HG03280 (cell line): Measurements from ENCODE around the gene NKIRAS1.
"Not testable (repeated sequence)": the region's sequence is repeated elsewhere in the genome, so short reads cannot be mapped to it uniquely, and the experiment has no call there.

Experiments
- ATAC-seq: cut with Tn5 transposase; IDR thresholded peaks from one replicate; pipeline ENCODE4 v1.9.1; 2021; ENCODE audit warnings: mild to moderate bottlenecking, moderate library complexity; ENCODE audit not compliant: unreplicated experiment

NKIRAS1 gene

DNA sequence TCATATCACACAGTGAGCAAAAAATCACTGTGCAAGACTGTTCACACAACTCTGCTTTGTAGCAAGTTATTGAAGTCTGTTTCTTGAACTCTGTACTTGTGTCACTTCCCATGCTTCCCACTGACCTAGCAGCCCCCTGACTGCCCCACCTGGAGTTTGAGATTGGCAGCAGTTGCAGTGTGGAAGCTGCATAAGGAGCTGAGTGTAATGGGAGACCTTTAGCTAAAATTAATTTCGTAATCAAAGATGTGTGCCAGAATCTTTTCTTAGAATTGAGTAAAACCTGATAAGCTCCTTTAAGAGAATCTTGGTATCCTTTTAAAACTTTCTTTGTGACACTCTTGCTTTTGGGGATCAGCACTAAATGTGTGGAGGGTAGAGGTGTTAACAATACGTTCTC, 42.8 kb downstream of the NKIRAS1 start:
- ATAC-seq, result no peak

DNA sequence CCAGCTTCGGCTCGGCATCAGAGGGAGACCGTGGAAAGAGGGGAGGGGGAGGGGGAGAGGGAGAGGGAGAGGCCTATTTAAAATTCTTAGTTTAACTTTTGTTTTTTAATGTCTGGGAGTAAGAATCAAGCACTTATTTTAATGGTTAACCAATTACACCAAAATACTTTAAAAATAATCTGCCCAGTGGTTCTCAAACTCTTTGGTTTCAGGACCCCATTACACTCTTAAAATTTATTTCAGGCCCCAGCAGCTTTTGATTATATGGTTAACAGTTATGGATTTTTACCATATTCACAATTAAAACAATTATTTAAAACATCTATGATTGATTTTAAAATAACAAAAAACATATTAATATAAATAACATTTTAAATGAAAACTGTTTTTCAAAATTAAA, 44.5 kb downstream of the NKIRAS1 start:
- ATAC-seq, result no peak

DNA sequence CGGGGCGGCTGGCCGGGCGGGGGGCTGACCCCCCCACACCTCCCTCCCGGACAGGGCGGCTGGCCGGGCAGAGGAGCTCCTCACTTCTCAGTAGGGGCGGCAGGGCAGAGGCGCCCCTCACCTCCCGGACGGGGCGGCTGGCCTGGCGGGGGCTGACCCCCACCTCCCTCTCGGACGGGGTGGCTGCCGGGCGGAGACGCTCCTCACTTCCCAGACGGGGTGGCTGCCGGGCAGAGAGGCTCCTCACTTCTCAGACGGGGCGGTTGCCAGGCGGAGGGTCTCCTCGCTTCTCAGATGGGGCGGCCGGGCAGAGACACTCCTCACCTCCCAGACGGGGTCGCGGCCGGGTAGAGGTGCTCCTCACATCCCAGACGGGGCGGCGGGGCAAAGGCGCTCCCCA, 45.4 kb downstream of the NKIRAS1 start:
- ATAC-seq, result not testable (repeated sequence)

DNA sequence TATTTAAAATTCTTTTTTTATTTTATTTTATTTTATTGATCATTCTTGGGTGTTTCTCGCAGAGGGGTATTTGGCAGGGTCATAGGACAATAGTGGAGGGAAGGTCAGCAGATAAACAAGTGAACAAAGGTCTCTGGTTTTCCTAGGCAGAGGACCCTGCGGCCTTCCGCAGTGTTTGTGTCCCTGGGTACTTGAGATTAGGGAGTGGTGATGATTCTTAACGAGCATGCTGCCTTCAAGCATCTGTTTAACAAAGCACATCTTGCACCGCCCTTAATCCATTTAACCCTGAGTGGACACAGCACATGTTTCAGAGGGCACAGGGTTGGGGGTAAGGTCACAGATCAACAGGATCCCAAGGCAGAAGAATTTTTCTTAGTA, 46.1 kb downstream of the NKIRAS1 start:
- ATAC-seq, result not testable (repeated sequence)

DNA sequence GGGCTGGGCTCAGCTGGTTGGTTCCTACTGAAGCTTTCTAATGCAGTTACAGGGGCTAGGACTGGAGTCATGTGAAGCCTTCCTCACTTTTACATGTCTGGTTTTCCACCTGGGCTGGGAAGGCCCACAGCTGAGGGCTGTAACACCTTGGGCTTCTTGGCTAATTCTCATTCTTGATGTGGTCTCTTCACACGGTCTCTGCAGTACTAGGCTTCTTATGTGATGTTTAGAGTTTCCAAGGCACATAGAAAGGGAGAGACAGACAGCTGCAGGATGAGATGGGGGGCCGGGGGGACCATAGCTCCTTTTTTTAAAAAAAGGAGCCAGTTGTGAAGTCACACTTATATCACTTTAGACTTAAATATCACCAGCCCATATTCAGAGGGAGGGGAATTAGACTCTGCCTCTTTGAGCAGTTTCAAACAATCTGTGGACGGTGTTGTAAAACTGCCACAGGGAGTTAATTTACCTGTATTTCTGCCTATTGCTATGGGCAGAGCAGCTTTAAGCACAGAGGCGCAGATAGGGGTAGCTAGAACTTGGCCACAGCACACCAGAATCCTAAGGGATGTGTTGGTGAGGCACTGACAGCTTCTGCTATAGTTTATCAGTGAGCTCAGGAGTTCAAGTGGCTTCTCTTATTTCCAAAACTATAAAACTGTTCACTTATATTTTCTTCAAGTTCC, 46.7 kb downstream of the NKIRAS1 start:
- no peak for ATAC-seq

DNA sequence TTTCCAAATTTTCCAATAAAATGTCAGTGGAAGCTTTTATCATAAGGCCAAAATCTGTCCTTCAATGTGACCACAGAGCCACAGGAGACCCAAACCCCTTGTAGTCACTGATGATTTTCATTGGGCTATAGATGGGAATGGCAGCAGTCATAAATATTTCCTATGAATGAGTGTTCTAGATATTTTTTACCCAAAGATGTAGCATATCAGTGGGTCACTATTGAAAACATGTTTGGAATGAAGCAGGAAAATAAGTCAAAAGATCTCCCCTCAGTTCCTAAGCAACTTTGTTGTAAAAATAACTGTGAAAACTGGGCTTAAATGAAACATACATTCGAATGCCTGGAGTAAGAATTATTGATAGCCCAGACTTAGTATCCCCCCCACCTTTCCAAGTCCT, 49.0 kb downstream of the NKIRAS1 start:
- ATAC-seq, result no peak

DNA sequence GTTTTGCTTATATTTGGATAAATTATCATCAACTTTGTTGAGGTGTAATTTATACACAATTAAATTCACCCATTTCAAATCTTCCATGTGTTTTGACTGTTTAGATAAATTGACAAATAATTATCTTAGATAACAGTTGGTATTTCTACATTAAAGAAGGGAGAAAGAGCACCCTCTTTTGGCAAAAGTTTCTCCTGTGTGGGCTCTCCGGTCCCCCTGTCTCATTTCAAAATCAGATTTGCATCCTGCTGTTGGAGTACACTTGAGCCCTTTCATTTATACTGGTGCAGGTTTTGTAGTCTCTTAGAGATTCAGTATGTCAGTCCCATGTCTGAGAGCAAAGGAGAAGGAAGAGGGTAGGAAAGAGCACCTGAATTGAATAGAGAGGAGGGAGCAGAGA, 49.4 kb downstream of the NKIRAS1 start:
- no peak for ATAC-seq

DNA sequence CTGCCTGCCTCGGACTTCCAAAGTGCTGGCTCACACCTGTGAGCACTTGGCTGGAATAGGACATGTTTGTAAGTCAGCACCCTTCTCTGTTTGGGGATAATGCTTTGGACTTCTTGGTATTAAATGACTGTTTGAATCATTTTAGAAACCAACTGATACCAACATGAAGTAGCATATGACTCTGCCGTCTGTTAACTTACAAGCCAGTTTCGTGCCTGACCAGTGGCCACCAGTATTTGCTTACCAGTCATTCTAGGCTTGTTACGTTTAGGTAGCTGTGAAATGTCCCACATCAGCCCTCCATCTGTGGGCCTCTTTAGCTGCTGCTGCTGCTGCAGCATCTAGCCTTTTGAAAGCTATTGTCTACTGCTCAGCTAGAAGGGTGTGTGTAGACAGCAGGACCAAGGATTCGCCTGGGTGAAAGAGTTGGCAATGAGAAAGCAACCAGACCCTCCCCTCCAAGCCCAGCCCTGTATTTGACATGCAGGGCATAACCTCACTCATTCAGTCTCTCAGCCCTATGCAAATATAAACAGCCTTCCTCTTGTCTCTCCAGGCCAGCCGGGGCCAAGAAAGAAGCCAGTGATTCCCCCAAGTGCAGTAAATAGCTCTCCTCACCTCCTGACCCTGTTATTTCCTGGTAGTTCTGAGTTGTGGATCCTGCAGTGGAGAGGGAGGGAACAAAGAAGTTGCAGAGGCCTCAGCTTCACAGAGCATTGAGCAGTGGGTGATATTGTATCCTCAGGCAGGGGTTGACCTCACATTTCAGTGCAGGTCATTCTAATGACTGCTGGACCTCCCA, 51.0 kb downstream of the NKIRAS1 start:
- ATAC-seq, result peak; percentile 89

DNA sequence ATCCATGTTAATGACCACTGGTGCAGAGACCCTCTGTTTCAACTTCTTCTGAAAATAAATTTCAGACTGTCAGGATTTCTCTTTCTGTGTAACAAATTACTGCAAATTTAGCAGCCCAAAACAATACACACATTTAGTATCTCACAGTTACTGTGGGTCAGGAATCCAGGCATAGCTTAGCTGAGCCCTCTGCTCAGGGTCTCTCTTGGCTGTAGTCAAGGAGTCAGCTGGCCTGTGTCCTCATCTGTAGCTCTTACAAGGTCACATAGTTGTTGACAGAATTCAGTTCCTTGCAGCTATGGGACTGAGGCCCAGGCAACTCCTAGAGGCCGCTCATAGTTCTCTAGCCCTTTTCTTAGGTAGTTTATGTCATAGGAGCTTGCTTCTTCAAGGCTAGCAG, 51.9 kb downstream of the NKIRAS1 start:
- no peak for ATAC-seq

DNA sequence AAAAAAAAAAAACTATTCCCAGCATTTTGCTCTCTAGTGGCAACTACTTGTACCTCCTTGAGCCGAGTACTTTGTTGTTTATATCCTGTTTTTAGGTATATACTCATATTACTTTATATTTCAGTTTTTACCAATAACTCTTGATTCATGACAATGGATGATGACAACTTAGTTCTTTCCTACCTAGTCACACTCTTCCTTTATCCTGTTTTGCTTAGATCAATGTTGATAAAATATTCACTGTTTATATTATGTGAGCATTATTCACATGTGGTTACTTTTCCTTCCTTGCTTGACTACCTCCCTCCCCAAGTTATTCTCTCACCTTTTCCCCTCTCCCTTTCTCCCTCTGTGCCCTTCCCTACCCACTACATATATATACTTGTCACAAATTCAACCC, 53.7 kb downstream of the NKIRAS1 start:
- no peak for ATAC-seq

DNA sequence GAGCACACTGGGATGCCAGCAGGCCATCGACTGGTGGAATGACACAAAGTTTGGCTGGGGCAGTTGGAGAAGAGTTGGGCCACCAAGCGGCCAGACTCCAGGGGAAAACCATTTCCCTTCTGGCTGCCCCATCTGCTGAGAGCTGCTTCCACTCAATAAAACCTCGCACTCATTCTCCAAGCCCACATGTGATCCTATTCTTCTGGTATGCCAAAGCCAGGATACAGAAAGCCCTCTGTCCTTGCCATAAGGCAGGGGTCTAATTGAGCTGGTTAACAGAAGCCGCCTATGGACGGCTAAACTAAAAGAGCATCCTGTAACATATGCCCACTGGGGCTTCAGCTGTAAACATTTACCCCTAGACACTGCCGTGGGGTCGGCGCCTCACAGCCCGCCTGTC, 55.1 kb downstream of the NKIRAS1 start:
- ATAC-seq, result no peak

DNA sequence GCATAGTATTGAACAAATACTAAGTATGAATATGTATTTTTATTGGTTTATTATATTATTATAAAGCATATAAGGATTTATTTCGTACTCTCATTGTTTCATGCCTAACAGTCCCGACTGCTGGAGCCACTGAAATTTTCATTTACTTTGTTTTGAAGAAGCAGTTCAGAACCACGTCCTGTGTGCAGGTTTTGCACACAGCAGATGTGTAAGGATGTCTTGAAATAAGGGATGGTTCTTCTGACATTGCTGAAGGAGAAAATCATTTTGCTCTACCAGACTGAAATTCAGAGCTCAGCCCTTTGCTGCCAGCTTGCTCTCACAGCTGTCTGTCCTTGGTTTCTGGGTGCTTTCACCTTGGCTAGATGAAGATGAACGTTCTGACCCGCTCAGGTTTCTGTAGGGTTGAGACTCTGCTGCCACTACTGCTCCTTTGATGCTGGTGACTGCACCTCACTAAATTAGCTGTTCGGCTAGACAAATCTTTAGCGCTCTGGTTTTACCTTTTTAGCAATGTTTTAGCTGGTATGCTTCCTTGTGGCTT, 56.9 kb downstream of the NKIRAS1 start:
- no peak for ATAC-seq

DNA sequence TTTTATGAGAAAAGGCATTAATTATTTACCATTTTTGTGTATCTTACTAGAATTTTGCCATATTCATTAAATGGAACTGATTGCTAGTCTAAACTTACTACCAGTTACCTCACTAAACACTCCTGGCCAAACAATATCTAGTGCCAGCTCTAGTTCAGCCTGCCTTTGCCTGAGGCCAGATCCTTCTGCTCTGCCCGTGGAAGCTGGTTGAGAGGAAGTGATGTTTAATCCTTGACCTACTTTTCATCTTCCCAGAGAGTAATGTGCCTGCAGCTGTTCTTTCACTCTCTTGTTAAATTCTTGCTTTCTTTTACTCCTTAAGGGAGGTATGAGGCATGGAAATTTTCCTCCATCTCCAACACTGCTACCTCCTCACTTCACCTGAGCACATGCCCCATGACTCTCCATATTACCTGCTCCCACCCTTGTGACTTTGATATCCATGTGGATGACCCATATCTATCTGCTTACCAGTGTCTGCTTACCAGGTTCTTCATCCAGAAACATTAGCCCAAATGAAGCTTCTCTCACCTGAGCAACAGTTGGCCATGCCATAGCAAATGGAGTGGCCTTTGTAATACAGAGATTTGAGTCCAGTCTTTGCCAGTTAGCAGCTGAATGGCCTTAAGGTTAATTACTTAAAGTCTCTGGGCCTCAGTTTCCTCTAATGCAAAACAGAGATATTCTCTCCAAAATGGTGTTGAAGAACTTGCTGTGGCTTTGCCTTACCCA, 57.6 kb downstream of the NKIRAS1 start:
- no peak for ATAC-seq

DNA sequence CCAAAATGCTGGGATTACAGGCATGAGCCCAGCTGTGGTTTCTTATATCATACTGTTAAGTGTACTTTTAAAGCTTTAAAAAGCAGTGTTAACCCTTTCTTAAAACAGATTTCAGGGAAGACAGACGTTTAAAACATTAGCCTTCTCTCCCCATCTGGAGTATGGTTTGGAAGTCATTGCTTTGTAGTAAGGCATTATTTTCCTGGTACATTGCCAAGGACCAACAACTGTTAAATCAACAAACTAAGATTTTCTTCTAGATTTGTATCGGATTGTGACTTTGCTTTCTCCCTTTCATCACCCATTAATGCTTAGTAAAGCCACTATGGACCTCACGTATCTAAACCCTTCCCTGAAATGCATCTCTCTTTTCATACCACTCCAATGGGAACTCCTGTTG, 60.5 kb downstream of the NKIRAS1 start:
- no peak for ATAC-seq

DNA sequence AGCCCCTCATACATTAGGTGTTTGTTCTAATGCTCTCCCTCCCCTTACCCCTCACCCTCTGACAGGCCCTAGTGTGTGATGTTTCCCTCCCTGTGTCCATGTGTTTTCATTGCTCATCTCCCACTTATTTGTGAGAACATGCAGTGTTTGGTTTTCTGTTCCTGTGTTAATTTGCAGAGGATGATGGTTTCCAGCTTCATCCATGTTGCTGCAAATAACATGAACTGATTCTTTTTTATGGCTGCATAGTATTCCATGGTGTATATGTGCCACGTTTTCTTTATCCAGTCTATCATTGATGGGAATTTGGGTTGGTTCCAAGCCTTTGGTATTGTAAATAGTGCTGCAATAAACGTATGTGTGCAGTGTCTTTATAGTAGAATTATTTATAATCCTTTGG, 67.3 kb downstream of the NKIRAS1 start:
- not testable (repeated sequence) for ATAC-seq

DNA sequence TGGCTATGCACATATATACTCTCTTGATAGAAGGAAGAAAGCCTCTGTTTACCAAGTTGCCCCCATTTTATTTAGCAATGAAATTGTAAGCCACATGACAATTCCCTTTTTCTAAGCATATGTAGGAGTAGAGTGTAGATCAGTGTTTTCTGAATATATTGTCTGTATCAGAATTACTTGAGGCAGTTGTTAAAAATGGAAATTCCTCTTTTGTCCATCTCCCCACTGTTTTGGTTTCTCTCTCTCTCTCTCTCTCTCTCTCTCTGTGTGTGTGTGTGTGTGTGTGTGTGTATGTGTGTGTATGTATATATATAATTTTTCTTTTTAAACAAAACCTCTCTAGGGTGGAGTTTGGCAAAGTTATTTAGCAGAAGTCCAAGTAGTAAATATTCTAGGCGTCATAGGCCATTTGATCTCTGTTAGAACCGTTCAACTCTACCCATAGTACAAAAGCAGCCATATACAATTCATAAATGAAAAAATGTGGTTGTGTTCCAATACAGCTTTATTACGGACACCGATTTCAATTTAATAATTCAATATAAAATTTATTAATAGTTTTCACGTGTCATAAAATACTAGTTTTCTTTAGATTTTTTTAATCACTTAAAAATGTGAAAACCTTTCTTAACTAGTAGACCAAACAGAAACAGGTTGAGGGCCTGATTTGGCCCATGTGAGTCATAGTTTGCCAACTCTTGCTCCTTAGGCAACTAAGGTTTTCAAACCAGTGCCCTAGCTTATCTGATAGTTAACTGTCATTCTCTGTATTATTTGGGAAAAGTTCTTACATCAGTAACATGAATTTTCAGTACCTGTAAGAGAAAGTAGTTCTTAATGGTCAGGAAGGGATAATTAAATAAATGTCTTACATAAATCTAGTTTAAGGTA, 71.2 kb downstream of the NKIRAS1 start:
- no peak for ATAC-seq

DNA sequence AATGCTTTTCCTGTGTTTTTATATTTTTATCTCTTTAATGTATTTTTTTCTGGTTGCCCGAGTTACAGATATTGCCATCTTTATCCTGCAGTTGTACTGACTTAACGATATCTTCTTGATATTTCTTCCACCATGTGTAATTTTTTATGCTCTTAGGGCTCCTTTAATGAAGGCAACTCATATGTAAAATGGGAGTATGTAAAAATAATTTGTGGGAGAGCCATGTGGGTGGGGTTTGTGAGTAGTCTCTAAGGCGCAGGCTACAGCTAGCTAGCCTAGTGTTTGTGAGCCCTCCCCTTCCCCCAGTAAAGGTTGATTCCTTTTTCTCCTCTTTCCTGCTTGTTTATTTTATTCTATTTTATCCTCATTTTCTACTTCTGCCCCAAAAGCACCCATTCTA, 72.9 kb downstream of the NKIRAS1 start:
- ATAC-seq, result no peak
